Gastroesophageal sphincter (tissue), 3 donors: ENCODE data around the gene LYRM4.

Source experiments
- CTCF ChIP-seq, 4 experiments: fragments of 200-600 bp in 2 of 4; fragments of 450-650 bp in 2 of 4; sonication (generic) in 1 of 4; IDR thresholded peaks; one replicate each; pipeline ENCODE4 v1.5.1; 2017 to 2019; ENCODE audit warnings: antibody characterized with exemption in 4 of 4, mild to moderate bottlenecking in 2 of 4, moderate library complexity in 2 of 4
- POLR2A ChIP-seq, 2 donors: fragments of 450-650 bp; IDR thresholded peaks; one replicate each; pipeline ENCODE4 v1.6.1; 2017; ENCODE audit warnings: antibody characterized with exemption in 2 of 2, mild to moderate bottlenecking in 2 of 2, moderate library complexity in 1 of 2
- POLR2AphosphoS5 ChIP-seq: sonication (generic); formaldehyde crosslinking; IDR thresholded peaks from one replicate; pipeline ENCODE4 v1.6.1; 2017; ENCODE audit warnings: antibody characterized with exemption

- TF ChIP-seq CTCF (IDR thresholded peaks at IDR 0.05), result no peak
- no peak for TF ChIP-seq POLR2AphosphoS5
- no peak for TF ChIP-seq POLR2A (IDR thresholded peaks at IDR 0.05)
These were observed 39.5 kb upstream of the LYRM4 start for GRCh38 chr6:5300206-5300764.
